C4-2B (cell line): ENCODE measurements around the gene CCDC120.

Source experiments
- ZFX ChIP-seq: fragments of 450-650 bp; IDR thresholded peaks from 2 replicates; pipeline ENCODE4 v1.6.1; 2017
- TF ChIP-seq, protein P1 (sequence below): fragments of 450-650 bp; conservative IDR thresholded peaks from 2 replicates; pipeline ENCODE4 v1.5.1; 2017; ENCODE audit warnings: mild to moderate bottlenecking

DNA sequence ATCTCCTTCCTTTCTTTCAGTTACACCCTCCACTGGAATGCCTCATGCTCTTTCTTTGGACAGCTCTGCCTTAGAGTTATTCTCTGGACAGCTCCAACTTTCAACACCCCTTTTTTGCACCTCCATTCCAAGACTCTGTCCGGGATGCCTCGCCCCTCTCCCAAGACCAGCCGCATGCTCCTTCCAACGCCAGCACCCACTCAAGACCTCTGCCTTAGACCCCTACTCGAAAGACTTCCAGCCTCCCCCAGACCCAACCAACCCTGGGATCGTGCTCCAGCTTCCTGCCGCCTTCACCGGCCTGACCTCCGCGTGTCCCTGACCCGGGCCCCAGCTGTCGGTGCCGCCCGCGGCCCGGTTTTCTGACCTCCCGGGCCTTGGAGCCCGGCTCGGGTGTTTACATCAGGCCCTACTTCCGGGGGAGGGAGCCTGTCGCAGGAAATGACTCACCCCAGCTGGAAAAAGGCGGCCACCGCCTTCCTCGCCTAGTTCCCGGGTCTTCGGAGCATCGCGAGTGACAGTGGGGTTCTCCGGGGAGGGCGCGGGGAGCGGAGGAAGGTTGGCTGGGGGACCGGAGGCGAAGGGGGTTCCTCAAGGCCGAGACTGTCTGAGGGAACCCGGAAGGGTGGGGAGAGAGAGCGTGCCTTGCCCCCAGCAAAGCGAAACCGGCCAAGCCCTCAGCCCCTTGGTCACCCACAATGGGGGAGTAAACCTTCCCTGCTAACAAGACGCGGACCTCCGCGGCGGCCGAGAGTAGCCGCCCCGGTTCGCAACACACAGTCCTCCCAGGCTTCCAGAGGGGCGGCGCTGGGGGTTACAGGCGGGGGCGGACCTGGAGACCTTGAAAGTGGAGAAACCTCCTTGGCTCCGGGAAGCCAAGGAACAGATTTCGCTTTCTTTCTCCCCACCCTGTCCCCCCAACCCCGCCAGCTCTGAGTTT is 21.0 kb downstream of the CCDC120 start, which contains the start of gene WDR45:
- TF ChIP-seq, protein P1, sequence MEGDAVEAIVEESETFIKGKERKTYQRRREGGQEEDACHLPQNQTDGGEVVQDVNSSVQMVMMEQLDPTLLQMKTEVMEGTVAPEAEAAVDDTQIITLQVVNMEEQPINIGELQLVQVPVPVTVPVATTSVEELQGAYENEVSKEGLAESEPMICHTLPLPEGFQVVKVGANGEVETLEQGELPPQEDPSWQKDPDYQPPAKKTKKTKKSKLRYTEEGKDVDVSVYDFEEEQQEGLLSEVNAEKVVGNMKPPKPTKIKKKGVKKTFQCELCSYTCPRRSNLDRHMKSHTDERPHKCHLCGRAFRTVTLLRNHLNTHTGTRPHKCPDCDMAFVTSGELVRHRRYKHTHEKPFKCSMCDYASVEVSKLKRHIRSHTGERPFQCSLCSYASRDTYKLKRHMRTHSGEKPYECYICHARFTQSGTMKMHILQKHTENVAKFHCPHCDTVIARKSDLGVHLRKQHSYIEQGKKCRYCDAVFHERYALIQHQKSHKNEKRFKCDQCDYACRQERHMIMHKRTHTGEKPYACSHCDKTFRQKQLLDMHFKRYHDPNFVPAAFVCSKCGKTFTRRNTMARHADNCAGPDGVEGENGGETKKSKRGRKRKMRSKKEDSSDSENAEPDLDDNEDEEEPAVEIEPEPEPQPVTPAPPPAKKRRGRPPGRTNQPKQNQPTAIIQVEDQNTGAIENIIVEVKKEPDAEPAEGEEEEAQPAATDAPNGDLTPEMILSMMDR = no peak
- TF ChIP-seq ZFX = peak; percentile 77
